IPS-18c (cell line): ENCODE results near the gene TMEM63A.
"Not testable (repeated sequence)": the region's sequence is repeated elsewhere in the genome, so short reads cannot be mapped to it uniquely, and the experiment has no call there.

Experiments used
- H3K4me3 ChIP-seq: 2 replicates; pipeline ENCODE4 v1.7.0; 2013; ENCODE audit warnings: low read depth, mild to moderate bottlenecking, low read length, moderate library complexity; ENCODE audit not compliant: insufficient read depth
- H3K9me3 ChIP-seq: one replicate; pipeline ENCODE4 v1.6.1; 2013; ENCODE audit warnings: mild to moderate bottlenecking, low read length, moderate library complexity; ENCODE audit not compliant: control insufficient read depth, insufficient read depth

TMEM63A gene

DNA sequence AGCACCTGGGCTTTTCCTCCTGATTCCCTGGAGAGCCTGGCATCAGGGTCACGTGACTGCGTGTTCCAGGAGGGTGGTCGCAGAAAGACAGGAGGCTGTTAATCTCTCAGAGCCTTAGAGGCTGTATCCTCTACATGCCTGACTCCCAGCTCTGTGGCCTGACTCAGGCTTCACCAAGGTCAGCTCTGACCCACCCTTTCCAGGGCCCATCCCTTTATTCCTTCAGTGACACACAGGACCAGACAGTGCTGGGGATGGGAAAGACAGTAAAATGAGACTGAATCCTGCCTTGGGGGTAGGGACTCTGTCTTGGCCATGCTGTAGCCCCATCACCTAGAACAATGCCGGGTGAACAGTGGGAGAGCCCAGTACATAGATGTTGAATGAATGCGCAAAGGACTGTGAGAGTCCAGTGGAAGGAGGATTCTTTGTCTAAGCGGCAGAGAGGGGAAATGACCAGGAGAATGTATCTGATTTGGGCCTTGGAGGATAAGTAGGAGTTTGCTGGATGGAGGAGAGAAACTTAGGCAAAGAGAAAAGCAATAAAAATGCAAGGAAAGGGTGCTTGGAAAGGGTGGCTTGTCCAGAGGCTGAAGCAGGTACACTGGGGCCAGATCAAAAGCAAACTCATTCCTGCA, 39.3 kb downstream of the TMEM63A start:
- H3K9me3 ChIP-seq: no peaks in the 10 kb centered on the region
- no peak overlapping the region for H3K4me3 ChIP-seq

DNA sequence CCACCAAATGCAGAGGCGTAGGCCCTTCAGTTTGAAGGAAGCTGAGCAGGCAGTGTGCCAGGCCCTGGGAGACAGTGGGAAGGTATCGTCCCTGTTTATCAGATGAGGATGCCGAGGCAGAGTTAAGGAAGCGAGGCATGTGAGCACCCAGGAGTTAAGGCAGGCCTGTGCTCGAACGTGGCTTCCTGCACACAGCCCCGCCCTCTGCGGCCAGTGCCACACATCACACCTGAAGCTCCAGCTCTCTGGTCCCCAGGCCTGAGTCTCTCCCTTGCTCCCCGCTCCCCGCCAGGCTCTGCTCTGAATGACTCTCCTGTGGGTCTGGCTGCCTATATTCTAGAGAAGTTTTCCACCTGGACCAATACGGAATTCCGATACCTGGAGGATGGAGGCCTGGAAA, 40.1 kb downstream of the TMEM63A start:
- no peak overlapping the region for H3K4me3 ChIP-seq
- no peaks in the 10 kb centered on the region for H3K9me3 ChIP-seq

DNA sequence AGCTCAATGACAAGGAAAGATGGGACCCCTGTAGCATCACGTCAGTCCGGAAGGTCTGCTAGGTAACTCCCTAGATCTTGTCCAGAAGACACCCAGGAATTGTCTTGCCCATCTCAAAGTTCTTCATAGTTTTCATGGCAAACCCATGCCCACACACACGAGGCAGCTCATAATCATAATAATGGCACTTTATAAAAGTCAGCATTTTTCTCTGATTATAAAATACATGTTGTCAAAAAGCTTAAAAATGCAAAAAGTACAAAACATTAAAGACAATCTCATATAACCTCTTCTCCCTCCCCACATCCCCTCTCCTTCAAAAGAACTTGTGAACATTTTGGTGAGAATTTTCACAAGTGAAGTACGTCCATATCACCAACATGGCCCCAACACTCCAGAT, 41.5 kb downstream of the TMEM63A start:
- H3K4me3 ChIP-seq: no peak overlapping the region
- no peaks in the 10 kb centered on the region for H3K9me3 ChIP-seq

DNA sequence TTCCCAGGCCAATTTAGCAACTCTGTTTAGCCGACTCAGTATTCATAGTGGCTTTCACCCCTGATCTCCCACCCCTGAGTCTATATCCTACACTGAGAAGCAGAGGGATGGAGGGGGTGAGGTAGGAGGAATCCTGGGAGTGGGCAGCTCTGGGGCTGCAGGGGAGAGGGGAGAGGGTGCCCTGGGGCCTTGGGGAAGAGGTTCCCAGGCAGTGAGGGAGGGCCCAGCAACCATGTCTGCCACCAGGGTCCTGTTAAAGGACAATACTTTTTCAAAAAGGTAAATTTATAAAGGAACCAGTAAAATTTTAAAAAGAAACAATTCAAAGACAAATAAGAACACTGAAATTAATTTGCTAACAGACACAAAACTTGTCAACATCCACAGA, 42.0 kb downstream of the TMEM63A start:
- Histone ChIP-seq H3K4me3 (no peak overlapping the region), H3K9me3 (no peaks in the 10 kb centered on the region)

DNA sequence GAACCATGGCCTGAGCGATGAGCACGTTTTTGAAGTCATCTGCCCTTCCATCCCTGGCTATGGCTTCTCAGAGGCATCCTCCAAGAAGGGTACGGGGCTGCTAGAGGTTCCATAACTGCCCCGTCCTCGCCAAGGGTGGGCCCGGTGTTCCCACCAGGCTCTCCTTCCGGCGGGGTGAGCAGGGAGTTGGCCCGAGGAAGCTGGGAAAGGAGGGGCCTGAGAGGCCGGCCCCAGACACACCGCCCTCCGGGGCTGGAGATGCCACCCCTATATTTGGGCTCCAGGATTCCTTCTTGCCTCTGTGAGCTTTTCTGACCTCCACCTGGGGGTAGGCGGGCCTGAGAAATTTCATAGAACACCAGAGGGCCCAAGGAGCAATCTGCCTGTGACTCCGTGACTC, 43.4 kb downstream of the TMEM63A start:
- H3K4me3 ChIP-seq: no peak overlapping the region
- no peaks in the 10 kb centered on the region for H3K9me3 ChIP-seq

DNA sequence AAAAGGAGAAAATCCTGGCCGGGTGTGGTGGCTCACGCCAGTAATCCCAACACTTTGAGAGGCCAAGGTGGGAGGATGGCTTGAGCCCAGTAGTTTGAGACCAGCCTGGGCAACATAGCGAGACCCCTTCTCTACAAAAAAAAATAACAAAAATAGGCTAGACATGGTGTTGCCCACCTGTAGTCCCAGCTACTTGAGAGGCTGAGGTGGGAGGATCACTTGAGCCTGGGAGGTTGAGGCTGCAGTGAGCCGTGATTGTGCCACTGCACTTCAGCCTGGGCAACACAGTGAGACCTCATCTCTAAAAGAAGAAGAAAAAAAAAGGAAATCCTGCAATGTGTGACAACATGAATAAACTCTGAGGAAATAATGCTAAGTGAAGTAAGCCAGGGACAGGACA, 45.9 kb downstream of the TMEM63A start:
- not testable (repeated sequence) for H3K9me3 ChIP-seq, H3K4me3 ChIP-seq

DNA sequence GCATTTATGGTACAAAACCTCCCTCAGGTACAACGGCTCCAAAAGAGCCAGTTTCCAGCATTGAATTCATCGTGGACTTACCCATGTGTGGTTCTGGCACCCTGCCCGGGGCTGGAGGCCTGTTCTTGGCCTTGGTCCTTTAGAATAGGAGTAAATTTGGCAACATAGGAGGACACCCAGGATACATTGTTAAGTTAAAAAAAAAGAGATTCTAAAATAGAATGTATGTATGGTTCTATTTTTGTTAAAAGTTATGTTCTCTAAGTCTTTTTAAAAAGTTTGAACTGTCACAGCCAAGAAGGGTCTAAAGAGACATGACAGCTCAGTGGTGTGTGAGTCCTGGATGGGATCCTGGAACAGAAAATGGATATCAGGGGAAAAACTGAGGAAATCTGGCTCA, 46.3 kb downstream of the TMEM63A start:
- no peak overlapping the region for H3K4me3 ChIP-seq
- no peaks in the 10 kb centered on the region for H3K9me3 ChIP-seq

DNA sequence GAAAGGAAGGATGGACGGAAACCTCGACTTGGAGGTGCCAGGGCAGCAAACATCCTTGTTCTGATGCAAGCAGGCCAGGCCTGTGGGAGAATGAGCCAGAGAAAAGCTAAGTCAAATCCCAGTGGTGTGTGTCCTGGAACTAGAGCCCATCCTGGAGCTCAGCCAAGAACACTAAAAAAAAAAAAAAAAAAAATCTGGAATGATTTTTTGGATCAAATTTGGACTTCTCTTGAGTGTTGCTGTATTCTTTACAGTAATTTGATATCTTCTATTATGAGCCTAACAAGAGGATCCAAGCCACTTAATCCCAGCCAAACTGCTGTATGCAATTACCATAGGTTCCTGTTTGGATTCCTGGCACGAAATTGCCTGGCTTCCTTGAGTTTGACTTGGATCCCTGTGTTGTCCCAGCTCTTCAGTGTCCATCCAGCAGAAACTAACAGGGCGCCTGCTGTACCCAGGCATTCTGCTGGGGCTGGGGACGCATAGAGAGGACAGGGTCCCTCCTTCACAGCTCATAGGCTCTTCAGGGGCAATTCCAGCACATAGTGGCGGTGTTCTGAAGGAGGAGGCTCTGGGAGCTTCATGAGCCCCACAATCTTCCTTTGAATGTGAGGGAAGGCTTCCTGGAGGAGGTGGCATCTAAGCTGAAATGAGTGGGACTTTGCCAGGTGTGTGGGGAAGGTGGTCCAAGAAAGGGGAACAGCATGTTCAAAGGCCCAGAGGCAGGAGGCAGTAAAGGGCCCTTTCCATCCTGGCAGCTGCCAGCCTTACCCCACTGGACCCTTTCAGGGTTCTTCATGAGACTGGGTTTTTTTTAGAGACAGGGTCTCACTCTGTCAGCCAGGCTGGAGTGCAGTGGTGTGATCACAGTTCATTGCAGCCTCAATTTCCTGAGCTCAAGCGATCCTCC, 47.5 kb downstream of the TMEM63A start:
- no peak overlapping the region; the same call in 1 of the 2 replicates for H3K4me3 ChIP-seq

DNA sequence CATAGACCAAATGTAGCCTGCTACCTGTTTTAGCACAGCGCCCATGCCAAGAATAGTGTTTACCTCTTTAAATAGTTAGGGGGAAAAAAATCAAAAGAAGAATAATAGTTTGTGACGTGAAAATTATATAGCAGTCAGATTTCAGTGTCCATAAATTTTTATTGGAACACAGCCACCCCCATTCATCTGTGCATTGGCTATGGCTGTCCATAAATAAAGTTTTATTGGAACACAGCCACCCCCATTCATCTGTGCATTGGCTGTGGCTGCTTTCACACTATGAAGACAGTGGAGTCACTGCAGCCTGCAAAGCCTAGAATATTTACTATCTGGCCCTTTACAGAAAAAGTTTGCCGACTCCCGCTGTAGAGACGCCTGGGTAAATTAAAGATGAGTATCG, 51.3 kb downstream of the TMEM63A start:
- H3K4me3 ChIP-seq: no peak overlapping the region
- no peaks in the 10 kb centered on the region for H3K9me3 ChIP-seq

More for the DNA sequence above, 47.5 kb downstream of the TMEM63A start:
- no peaks in the 10 kb centered on the region for H3K9me3 ChIP-seq

DNA sequence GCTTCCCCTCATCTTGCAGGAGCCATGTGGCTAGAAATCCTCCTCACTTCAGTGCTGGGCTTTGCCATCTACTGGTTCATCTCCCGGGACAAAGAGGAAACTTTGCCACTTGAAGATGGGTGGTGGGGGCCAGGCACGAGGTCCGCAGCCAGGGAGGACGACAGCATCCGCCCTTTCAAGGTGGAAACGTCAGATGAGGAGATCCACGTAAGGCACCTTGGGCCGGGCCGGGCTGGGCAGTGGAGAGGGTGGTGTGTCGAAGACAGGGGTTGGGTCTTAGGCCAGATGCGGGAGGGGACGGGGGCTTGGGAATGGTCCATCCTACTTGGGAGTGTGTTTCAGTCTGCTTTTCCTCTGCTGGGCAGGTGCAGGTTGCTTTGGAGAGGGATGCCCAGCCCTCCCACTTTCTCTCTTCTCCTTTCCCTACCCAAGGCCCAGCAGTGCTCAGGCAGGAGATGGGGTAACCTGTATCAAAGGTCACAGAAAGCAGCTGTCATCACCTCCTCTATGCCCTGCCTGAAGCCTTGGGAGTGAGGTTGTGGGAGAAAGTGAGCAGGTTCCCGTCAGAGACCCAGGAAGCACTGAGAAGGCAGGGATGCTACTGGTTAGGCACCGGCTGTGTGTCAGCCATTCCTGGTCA, 53.4 kb downstream of the TMEM63A start:
- Histone ChIP-seq H3K4me3 (no peak overlapping the region), H3K9me3 (no peaks in the 10 kb centered on the region)

DNA sequence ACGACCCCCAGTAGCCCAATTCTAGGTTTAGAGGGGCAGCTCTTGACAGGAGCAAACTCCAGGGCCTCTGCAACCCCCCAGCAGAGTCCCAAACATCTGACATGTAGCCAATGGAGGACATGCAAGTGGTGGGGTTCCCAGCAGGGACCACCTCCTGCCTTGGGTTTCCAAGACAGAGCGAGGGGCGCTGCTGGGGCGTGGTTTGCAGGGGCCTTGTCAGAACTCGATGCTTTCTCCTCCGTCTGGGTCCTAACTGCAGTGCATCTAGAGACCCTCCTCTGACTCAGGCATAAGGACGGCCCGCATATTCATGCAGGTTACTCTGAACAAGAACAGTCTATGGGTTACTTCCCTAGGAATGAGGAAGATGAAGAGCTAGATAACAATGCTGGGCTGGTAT, 55.1 kb downstream of the TMEM63A start:
- no peaks in the 10 kb centered on the region for H3K9me3 ChIP-seq

DNA sequence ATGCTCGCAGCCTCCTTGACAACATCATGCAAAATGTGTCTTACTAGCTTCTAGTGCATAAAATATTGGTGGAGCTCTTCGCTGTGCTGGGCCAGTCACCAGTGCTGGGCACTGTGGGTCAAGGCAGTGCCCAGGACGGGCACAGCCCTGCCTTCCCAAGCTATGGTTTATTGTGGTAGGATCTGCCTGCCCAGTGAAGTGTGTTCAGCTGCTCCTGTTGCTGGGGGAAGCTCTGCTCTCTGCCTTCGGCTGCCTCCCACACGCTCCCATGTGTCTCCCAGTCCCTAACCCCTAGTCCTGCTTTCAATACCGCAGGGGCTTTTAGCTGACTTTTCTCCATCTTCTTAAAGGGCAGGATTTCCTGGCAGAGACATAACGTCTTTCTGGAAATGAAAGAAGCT, 56.6 kb downstream of the TMEM63A start:
- Histone ChIP-seq H3K9me3 (no peaks in the 10 kb centered on the region), H3K4me3 (no peak overlapping the region)

More for the DNA sequence above, 55.1 kb downstream of the TMEM63A start:
- no peak overlapping the region for H3K4me3 ChIP-seq

DNA sequence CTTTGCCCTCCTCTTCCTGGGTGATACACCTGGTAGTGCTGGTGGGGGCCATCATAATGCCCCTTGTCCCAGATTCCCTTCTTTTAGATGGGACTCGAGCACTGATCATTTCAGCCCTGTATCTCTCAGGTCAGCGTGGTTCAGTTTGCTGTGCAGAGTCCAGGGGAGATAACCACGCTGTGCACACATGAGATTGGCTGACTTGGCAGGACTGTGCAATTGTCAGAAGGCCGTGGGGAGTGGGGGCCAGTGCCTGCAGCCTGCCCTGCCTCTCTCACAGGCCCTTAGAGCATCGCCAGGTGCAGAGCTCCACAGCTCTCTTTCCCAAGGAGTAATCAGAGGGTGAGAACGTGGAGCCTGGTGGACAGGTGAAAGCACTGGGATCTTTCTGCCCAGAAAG, 57.1 kb downstream of the TMEM63A start:
- H3K9me3 ChIP-seq: no peaks in the 10 kb centered on the region
- no peak overlapping the region for H3K4me3 ChIP-seq

DNA sequence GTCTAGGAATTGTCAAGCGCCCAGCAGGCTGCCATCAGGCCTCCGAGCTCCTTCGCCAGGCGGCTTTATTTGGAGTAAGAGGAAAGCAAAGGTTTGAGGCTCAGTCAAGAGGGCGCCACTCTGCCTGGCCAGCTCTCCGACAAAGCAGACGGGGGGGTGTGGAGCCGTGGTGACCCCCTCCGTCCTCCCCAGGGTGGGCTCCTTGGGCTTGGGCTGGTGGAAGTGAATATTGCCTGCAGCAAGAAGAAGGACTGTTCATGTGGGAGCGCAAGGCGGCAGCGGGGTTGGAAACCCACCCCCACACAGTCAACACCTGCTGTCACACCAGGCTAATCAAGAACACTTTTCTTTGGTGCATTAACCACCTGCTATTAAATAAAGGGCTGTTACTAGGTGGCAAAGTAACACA, 57.6 kb downstream of the TMEM63A start:
- no peaks in the 10 kb centered on the region for H3K9me3 ChIP-seq
- no peak overlapping the region for H3K4me3 ChIP-seq

DNA sequence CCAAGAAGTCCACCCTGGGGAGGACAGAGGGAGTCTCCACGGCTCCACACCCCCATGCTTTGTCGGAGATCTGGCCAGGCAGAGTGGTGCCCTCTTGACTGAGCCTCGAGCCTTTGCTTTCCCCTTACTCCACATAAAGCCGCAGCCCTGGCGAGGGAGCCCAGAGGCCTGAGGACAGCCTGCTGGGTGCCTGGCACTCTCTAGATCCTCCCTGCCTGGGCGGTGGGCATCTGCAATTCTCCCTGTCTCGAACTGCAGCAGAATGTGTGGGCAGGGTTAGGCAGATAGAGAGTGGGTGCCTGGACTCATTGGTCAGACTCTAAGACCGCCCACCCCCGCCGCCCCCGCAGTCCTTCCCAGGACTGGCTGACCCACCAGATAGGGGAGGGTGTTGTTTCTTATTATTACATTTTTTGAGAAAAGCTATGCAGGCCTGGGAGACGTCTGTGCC, 58.3 kb downstream of the TMEM63A start:
- no peak overlapping the region for H3K4me3 ChIP-seq
- no peaks in the 10 kb centered on the region for H3K9me3 ChIP-seq

DNA sequence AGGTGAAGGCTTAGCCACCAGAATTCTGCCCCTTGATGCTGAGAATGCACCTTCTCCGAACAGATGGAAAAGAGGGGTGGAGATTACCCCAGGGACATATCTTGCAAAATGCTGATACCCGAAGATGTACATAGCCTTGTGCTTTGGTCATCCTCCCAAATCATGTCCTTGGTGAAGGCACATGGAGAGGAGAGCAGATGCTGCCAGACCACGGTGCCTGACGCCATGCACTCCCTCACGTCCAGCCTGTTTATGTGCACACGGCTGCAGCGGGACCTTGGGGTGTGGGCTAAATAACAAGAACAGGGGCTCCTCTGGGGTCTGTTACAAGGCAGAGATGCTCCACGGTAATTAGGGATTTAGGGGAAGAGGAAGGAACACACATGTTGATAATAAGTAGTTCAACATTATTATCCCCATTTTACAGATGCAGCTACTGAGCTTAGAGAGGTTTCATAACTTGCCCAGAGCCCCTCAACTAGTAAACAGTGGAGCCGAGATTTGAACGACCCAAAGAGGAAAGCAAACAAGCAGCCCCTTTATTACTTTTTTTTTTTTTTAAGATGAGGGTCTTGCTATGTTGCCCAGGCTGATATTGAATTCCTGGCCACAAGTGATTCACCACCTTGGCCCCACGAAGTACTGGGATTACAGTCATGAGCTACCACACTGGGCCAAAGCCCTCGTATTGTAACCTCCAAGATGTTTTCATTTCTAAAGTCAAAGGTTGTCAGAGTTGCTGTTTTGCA, 59.4 kb downstream of the TMEM63A start:
- Histone ChIP-seq H3K9me3 (no peaks in the 10 kb centered on the region), H3K4me3 (no peak overlapping the region)

DNA sequence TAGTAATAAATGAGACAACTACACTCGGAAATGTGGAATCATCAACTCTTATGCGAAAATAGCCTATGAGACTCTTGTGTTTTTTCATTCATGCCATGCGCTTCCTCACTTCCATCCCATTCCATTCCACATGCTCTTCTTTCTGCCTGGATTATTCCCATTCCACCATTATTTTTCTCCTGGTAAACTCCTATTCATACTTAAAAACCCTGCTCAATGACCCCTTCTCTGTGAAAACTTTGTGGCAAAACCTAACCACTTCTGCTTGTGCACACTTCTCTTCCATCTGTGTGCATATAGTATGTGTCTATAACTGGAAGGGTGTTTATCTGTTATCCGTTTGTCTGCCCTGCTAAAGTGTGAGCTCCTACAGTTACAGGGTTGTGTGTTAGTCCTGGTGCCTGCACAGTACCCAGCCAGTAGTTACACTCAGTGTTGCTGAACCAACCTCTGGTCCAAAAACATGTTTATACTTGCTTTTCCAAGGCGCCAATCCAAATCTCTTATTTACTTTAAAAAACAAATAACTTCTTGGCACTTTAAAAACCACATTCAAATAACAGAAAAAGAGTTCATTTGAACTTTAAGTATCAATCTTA, 61.6 kb downstream of the TMEM63A start:
- Histone ChIP-seq H3K4me3 (no peak overlapping the region), H3K9me3 (no peaks in the 10 kb centered on the region)
